ENCODE results near the gene QPCTL. TPM values are rescaled to one million over a fixed set of nuclear protein-coding genes. Genes with fewer than 3 reads are reported as not detected.

Gene QPCTL
- total and polyA plus RNA-seq, 9 of the 15 experiments (the other 6 are each of a cell fraction or from before 2014, with no cell fraction given): 0.99 to 31.3 (median 12.7) TPM

- TF ChIP-seq MTA3 (IDR thresholded peaks at IDR 0.05; ENCODE audit: borderline replicate concordance): no peak
- no peak for TF ChIP-seq PRMT5 (CRISPR knock-in tag; IDR thresholded peaks at IDR 0.05)
- no peak for TF ChIP-seq ETV6 (IDR thresholded peaks at IDR 0.05; ENCODE audit: borderline replicate concordance in 1 of 2, low read depth in 2 of 2, low read length in 1 of 2)
- no peak for TF ChIP-seq ETV6 (CRISPR knock-in tag; IDR thresholded peaks at IDR 0.05; ENCODE audit: borderline replicate concordance)
- TF ChIP-seq XRCC5 (IDR thresholded peaks at IDR 0.05; ENCODE audit: low read depth, low read length): peak; percentile 90
- TF ChIP-seq ATF7 (IDR thresholded peaks at IDR 0.05): peak; percentile 10; the same call in 1 of the 2 replicates
- TF ChIP-seq ZNF133 (CRISPR knock-in tag; IDR thresholded peaks at IDR 0.05): 0 out of 2 replicates have a peak, but pooled peaks have one; percentile 41
- 0 out of 2 replicates have a peak, but pooled peaks have one; percentile 37 for TF ChIP-seq ZNF511 (CRISPR knock-in tag; IDR thresholded peaks at IDR 0.05)
- TF ChIP-seq SMAD4 (CRISPR knock-in tag; conservative IDR thresholded peaks at IDR 0.05): no peak
- TF ChIP-seq ZNF184 (CRISPR knock-in tag; IDR thresholded peaks at IDR 0.05): no peak
- no peak for TF ChIP-seq RBM14 (IDR thresholded peaks at IDR 0.05; ENCODE audit: borderline replicate concordance, insufficient read depth, low read depth, low read length)
- TF ChIP-seq SAP30 (IDR thresholded peaks at IDR 0.05; ENCODE audit: borderline replicate concordance, insufficient read depth, low read depth, low read length, poor library complexity, severe bottlenecking): no peak
- TF ChIP-seq TOE1 (IDR thresholded peaks at IDR 0.05; ENCODE audit: borderline replicate concordance): no peak
- no peak for TF ChIP-seq TOE1 (CRISPR knock-in tag; IDR thresholded peaks at IDR 0.05; ENCODE audit: borderline replicate concordance, low read depth)
- TF ChIP-seq CBFB (CRISPR knock-in tag; IDR thresholded peaks at IDR 0.05): 0 out of 2 replicates have a peak, but pooled peaks have one; percentile 48
Observed at GRCh38 chr19:45693106-45693788, 781 bp downstream of the QPCTL start (continued).

Measured in K562 (cell line).